K562 (cell line): ENCODE results near the gene GTF3C1. TPM values are rescaled to one million over a fixed set of nuclear protein-coding genes. Genes with fewer than 3 reads are reported as not detected.

Experiments used
- ATAC-seq: fragments of 200-7000 bp; cut with Tn5 transposase; 3 replicates; pipeline ENCODE4 v1.9.1; 2020; ENCODE audit warnings: moderate library complexity
- BruUV-seq: library from RNA; stranded (reverse); fragments of 400-500 nt; replicated peaks from 2 replicates; lab custom pipeline; 2021; lab: Mats Ljungman, UMichigan
- CTCF ChIA-PET: fragments of 300-600 bp; formaldehyde crosslinking; extraction: SDS; loops from one replicate; lab custom pipeline; 2021; ENCODE audit warnings: low intra/inter-chr PET ratio; lab: Yijun Ruan, JAX
- POLR2A ChIA-PET: fragments of 300-600, 350-650 bp; sonication (Branson Sonifier 250); formaldehyde crosslinking; extraction: SDS; loops from one replicate; lab custom pipeline; 2021; ENCODE audit warnings: antibody characterized with exemption, inconsistent platforms; lab: Yijun Ruan, JAX
- DNase-seq, 4 experiments: peaks; one replicate each; pipeline versions ENCODE4 v3.0.0 to v3.0.0-alpha.2; 2011 to 2018; ENCODE audit warnings: low spot score in 3 of 4, mixed read lengths in 3 of 4; ENCODE audit errors: extremely low read depth in 1 of 4
- FAIRE-seq: peaks from 2 replicates; lab custom pipeline; 2011; peaks lifted over from hg19 to GRCh38; lab: Jason Lieb, UNC
- H2AFZ ChIP-seq: 2 replicates; pipeline ENCODE4 v1.6.0; 2011; ENCODE audit warnings: low read depth, low read length, control low read depth, inconsistent platforms
- H3K27ac ChIP-seq: fragments of 200-600 bp; 3 replicates; pipeline ENCODE4 v1.8.0; 2011; ENCODE audit warnings: low read depth, mild to moderate bottlenecking, control low read depth, inconsistent platforms, low read length, moderate library complexity, mixed read lengths; ENCODE audit errors: extremely low read depth
- H3K27me3 ChIP-seq, 2 experiments: fragments of 300-600 bp in 1 of 2; 2 replicates in 1 of 2; 3 replicates in 1 of 2; pipeline versions ENCODE4 v1.6.0 to v1.8.0; 2011; ENCODE audit warnings: inconsistent platforms in 2 of 2, low read length in 2 of 2, mild to moderate bottlenecking in 1 of 2, mixed read lengths in 1 of 2, moderate library complexity in 1 of 2; ENCODE audit not compliant: control insufficient read depth in 2 of 2, insufficient read depth in 2 of 2
- H3K36me3 ChIP-seq: fragments of 300-600 bp; 3 replicates; pipeline ENCODE4 v1.8.0; 2011; ENCODE audit warnings: mild to moderate bottlenecking, low read length, inconsistent platforms; ENCODE audit not compliant: control insufficient read depth, insufficient read depth
- H3K4me1 ChIP-seq, 2 experiments: fragments of 200-600 bp in 1 of 2; replicated peaks in 1 of 2; 2 replicates in 1 of 2; 3 replicates in 1 of 2; pipeline versions ENCODE4 v1.5.1 to v1.8.0; 2011; ENCODE audit warnings: inconsistent platforms in 2 of 2, low read length in 2 of 2, mild to moderate bottlenecking in 1 of 2, mixed read lengths in 1 of 2, moderate library complexity in 1 of 2; ENCODE audit not compliant: control insufficient read depth in 2 of 2, insufficient read depth in 2 of 2
- H3K4me2 ChIP-seq: 2 replicates; pipeline ENCODE4 v1.6.1; 2011; ENCODE audit warnings: low read length, control low read depth, inconsistent platforms, mixed read lengths; ENCODE audit not compliant: insufficient read depth
- H3K4me3 ChIP-seq: fragments of 200-600 bp; sonication (generic), shearing (Covaris generic); 2 replicates; pipeline ENCODE4 v1.5.1; 2016; ENCODE audit warnings: control low read depth, inconsistent platforms
- H3K79me2 ChIP-seq: fragments of 200-600 bp; 3 replicates; pipeline ENCODE4 v1.8.0; 2011; ENCODE audit warnings: low read length, inconsistent platforms; ENCODE audit not compliant: control insufficient read depth, insufficient read depth
- H3K9ac ChIP-seq, 2 experiments: 2 replicates each; pipeline versions ENCODE4 v1.6.0 to v1.6.1; 2011; ENCODE audit warnings: low read depth in 2 of 2, low read length in 2 of 2, control low read depth in 1 of 2, inconsistent platforms in 1 of 2, mild to moderate bottlenecking in 1 of 2, mixed read lengths in 1 of 2; ENCODE audit not compliant: insufficient read depth in 1 of 2
- H3K9me1 ChIP-seq: one replicate; pipeline ENCODE4 v1.6.0; 2011; ENCODE audit warnings: inconsistent platforms, mild to moderate bottlenecking, low read length, moderate library complexity; ENCODE audit not compliant: control insufficient read depth, insufficient read depth
- H3K9me3 ChIP-seq: replicated peaks from 2 replicates; pipeline ENCODE4 v1.5.1; 2011; ENCODE audit warnings: low read depth, low read length, inconsistent platforms; ENCODE audit not compliant: control insufficient read depth, insufficient read depth
- H4K20me1 ChIP-seq: replicated peaks from 2 replicates; pipeline ENCODE4 v1.6.1; 2011; ENCODE audit warnings: low read length, inconsistent platforms, mixed read lengths; ENCODE audit not compliant: control insufficient read depth, insufficient read depth
- MTA2 ChIP-seq: fragments of 450-650 bp; IDR thresholded peaks from 2 replicates; pipeline ENCODE4 v1.6.1; 2016; ENCODE audit warnings: low read depth
- STAG1 ChIP-seq: sonication (generic); formaldehyde crosslinking; IDR thresholded peaks from 2 replicates; pipeline ENCODE4 v1.5.0; 2020; ENCODE audit warnings: missing genetic modification reagents, borderline replicate concordance
- TCF7 ChIP-seq: sonication (generic); IDR thresholded peaks from 2 replicates; pipeline ENCODE4 v1.6.1; 2016; ENCODE audit warnings: antibody characterized with exemption, borderline replicate concordance
- ZEB2 ChIP-seq: fragments of 450-650 bp; IDR thresholded peaks from 2 replicates; pipeline ENCODE4 v1.6.1; 2016
- ZNF263 ChIP-seq: sonication (generic); formaldehyde crosslinking; IDR thresholded peaks from 2 replicates; pipeline ENCODE4 v1.8.0; 2022; ENCODE audit warnings: mild to moderate bottlenecking, missing genetic modification reagents, borderline replicate concordance
- WGBS: fragments of 100-300 bp; shearing (Covaris generic); methylation state at CpG from one replicate; pipeline ENCODE4 v1.1.6; 2016; ENCODE audit warnings: low coverage, mixed read lengths; ENCODE audit not compliant: insufficient coverage; ENCODE audit errors: missing lambda C conversion rate; 5-methylcytosine and 5-hydroxymethylcytosine counted together
- in situ Hi-C: fragments of 300-500 bp; cut with MboI; formaldehyde crosslinking; loops from 4 replicates; pipeline ENCODE4 v1.15.0; 2018; ENCODE audit warnings: inconsistent platforms, mixed read lengths
- intact Hi-C: fragments of 100-400 bp; cut with micrococcal nuclease; formaldehyde crosslinking; loops from 2 replicates; pipeline ENCODE4 v1.14.2; 2022
- polyA plus RNA-seq, 8 experiments: library from polyadenylated mRNA; depleted of rRNA in 4 of 8; stranded (reverse) in 5 of 8; unstranded in 3 of 8; fragments of >200 nt; fragmentation: Nextera tagmentation in 2 of 8; fragmentation: Illumina TruSeq in 1 of 8; extraction: Ambion mirVana in 2 of 8; extraction: Trizol in 1 of 8; gene quantifications; 2 replicates each; pipeline versions ENCODE4 v1.2.1 to v1.2.3, GENCODE V29; 2011 to 2014; ENCODE audit warnings: inconsistent platforms in 1 of 8, missing spikeins in 1 of 8
- total RNA-seq, 7 experiments: library from RNA; depleted of rRNA in 6 of 7; stranded (reverse); fragments of >200 nt in 6 of 7; fragmentation: Illumina TruSeq in 2 of 7; extraction: Trizol in 2 of 7; gene quantifications; 2 replicates each; pipeline versions ENCODE4 v1.2.1 to v1.2.3, GENCODE V29; 2011 to 2021; ENCODE audit warnings: low replicate concordance in 1 of 7
- TF ChIP-seq, protein P1 (sequence below): sonication (generic); formaldehyde crosslinking; IDR thresholded peaks from 2 replicates; pipeline ENCODE4 v1.8.0; 2022; ENCODE audit warnings: mild to moderate bottlenecking, missing genetic modification reagents

The GTF3C1 gene
- total and polyA plus RNA-seq, 9 of the 15 experiments (the other 6 are each of a cell fraction or from before 2014, with no cell fraction given): 0.72 to 63.6 (median 30.9) TPM

DNA sequence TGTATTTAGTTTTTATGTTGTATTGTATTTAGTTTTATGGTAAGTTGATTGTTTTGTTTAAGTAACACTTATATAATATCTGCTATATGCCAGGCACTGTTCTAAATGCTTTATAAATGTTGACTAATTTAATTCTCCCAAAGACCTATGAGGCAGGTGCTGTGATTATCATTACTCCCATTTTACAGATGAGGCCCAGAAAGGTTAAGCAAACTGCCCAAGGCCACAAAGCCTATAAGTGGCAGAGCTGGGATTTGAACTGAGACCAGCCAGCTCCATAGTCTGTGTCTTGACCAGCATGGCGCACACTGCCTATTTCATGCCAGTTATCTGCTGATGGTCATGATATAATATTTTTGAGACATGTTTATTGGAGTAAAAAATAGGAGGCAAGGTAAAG, 123.8 kb downstream of the GTF3C1 start:
- 31% methylated on average over 1 of the region's 1 CpG for WGBS
- Histone ChIP-seq H3K36me3 (no peaks in the 10 kb centered on the region), H3K4me1 (peaks cover 0 to 5% of the 10 kb centered on the region in 2 experiments; a peak in 4 of 5 replicates), H3K9me1 (no peaks in the 10 kb centered on the region), H3K27ac (no peak overlapping the region), H4K20me1 (no peaks in the 10 kb centered on the region), H3K4me3 (no peak overlapping the region), H3K79me2 (no peaks in the 10 kb centered on the region), H3K4me2 (no peak overlapping the region)
- no TSS peak for BruUV-seq
- in situ Hi-C loops: no loop called here
- FAIRE-seq: no peak
- TF ChIP-seq STAG1 (CRISPR knock-in tag): no peak
- TF ChIP-seq ZNF263 (CRISPR knock-in tag): no peak
- TF ChIP-seq, protein P1, sequence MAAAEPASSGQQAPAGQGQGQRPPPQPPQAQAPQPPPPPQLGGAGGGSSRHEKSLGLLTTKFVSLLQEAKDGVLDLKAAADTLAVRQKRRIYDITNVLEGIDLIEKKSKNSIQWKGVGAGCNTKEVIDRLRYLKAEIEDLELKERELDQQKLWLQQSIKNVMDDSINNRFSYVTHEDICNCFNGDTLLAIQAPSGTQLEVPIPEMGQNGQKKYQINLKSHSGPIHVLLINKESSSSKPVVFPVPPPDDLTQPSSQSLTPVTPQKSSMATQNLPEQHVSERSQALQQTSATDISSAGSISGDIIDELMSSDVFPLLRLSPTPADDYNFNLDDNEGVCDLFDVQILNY (CRISPR knock-in tag): no peak
- no peak for TF ChIP-seq TCF7
- TF ChIP-seq ZEB2: no peak
- TF ChIP-seq MTA2: no peak
- TF ChIP-seq, all 486 proteins: peak for 0
- CTCF ChIA-PET: no interaction called here
- ATAC-seq (no peak), DNase-seq (no peak)
- POLR2A ChIA-PET: interaction anchor here (1.8 kb wide), 1 partner anchor 8 kb away, joined by 7 read pairs; no protein-coding TSS in a partner anchor
- no peaks in the 10 kb centered on the region; a peak in 1 of 5 replicates for H3K27me3 ChIP-seq
- H3K9me3 ChIP-seq: peaks cover 4% of the 10 kb centered on the region
- no peak overlapping the region for H2AFZ ChIP-seq
- no peak overlapping the region for H3K9ac ChIP-seq
- intact Hi-C loops: no loop called here
